ENCODE measurements around the gene ROR1. TPM values are rescaled to one million over a fixed set of nuclear protein-coding genes. Genes with fewer than 3 reads are reported as not detected.

The ROR1 gene
- total and polyA plus RNA-seq, 2 donors (not counting 1 experiment from before 2014, with no cell fraction given) = 0.46 to 16.0 TPM

DNA sequence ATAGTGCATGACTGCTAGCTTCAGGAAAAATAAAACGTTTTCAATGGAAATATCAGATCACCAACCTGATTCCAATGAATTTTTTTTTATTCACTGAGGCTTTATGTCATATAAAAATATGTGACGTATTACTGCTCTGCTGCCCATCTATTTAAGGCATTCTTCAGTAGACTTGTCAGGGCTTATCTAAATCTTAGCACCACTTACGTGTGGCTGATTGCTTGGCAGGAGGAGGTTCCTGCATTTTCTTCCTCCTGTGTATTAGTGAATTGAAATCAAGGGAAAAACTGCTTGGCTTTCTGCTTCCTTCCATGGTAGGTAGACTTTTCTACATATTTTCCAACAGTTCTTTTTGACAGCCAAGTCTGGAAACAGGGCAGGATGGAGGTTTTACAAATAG lies 80.3 kb downstream of the ROR1 start:
- Histone ChIP-seq H3K4me1 (ENCODE audit: control insufficient read depth in 2 of 2, insufficient read depth in 2 of 2, low read length in 2 of 2) (no peaks in the 10 kb centered on the region), H3K36me3 (replicated peaks in 1 of 2; ENCODE audit: control extremely low read depth in 1 of 2, control insufficient read depth in 1 of 2, extremely low read depth in 1 of 2, insufficient read depth in 2 of 2, low read length in 1 of 2) (no peaks in the 10 kb centered on the region), H4K20me1 (ENCODE audit: control insufficient read depth, insufficient read depth, low read length, poor library complexity, severe bottlenecking) (no peaks in the 10 kb centered on the region), H3K9ac (ENCODE audit: low read length) (no peak overlapping the region), H3K27ac (ENCODE audit: low read length in 2 of 2) (no peak overlapping the region), H3K79me2 (ENCODE audit: control insufficient read depth, insufficient read depth, low read length) (no peaks in the 10 kb centered on the region), H3K27me3 (replicated peaks in 1 of 4; ENCODE audit: control extremely low read depth in 1 of 4, control insufficient read depth in 3 of 4, insufficient read depth in 4 of 4, low read length in 3 of 4) (no peaks in the 10 kb centered on the region), H2AFZ (ENCODE audit: insufficient read depth, low read depth, low read length, poor library complexity, severe bottlenecking) (no peak overlapping the region), H3K9me3 (ENCODE audit: control extremely low read depth in 1 of 3, control insufficient read depth in 2 of 3, insufficient read depth in 1 of 3, low read length in 2 of 3) (peaks cover 4 to 9% (median 8%) of the 10 kb centered on the region in 3 donors), H3K4me2 (replicated peaks; ENCODE audit: low read depth, low read length, poor library complexity, severe bottlenecking) (no peak overlapping the region), H3K4me3 (ENCODE audit: control extremely low read depth in 1 of 5, extremely low read depth in 1 of 5, insufficient read depth in 1 of 5, low read depth in 2 of 5, low read length in 4 of 5) (no peak overlapping the region)
- Mint-ChIP-seq H3K27me3 (peaks cover 6% of the 10 kb centered on the region), H3K4me3 (no peak overlapping the region), H3K9me3 (ENCODE audit: insufficient read depth) (peaks cover 5% of the 10 kb centered on the region), H3K27ac (no peak overlapping the region), H3K4me1 (no peaks in the 10 kb centered on the region)
- intact Hi-C loops (cut with micrococcal nuclease) = no loop called here
- POLR2A ChIA-PET = no interaction called here
- WGBS (ENCODE audit: insufficient coverage) = no CpG with 5 or more reads among the region's 3 CpGs
- DNase-seq (no peak), ATAC-seq (ENCODE audit: low read depth) (no peak)
- CTCF ChIA-PET = no interaction called here
- TF ChIP-seq, protein P1, sequence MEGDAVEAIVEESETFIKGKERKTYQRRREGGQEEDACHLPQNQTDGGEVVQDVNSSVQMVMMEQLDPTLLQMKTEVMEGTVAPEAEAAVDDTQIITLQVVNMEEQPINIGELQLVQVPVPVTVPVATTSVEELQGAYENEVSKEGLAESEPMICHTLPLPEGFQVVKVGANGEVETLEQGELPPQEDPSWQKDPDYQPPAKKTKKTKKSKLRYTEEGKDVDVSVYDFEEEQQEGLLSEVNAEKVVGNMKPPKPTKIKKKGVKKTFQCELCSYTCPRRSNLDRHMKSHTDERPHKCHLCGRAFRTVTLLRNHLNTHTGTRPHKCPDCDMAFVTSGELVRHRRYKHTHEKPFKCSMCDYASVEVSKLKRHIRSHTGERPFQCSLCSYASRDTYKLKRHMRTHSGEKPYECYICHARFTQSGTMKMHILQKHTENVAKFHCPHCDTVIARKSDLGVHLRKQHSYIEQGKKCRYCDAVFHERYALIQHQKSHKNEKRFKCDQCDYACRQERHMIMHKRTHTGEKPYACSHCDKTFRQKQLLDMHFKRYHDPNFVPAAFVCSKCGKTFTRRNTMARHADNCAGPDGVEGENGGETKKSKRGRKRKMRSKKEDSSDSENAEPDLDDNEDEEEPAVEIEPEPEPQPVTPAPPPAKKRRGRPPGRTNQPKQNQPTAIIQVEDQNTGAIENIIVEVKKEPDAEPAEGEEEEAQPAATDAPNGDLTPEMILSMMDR (IDR thresholded peaks at IDR 0.05) = no peak
- no peak for TF ChIP-seq EZH2 (IDR thresholded peaks at IDR 0.05; ENCODE audit: borderline replicate concordance, insufficient read depth, low read depth, low read length, poor library complexity, severe bottlenecking)

DNA sequence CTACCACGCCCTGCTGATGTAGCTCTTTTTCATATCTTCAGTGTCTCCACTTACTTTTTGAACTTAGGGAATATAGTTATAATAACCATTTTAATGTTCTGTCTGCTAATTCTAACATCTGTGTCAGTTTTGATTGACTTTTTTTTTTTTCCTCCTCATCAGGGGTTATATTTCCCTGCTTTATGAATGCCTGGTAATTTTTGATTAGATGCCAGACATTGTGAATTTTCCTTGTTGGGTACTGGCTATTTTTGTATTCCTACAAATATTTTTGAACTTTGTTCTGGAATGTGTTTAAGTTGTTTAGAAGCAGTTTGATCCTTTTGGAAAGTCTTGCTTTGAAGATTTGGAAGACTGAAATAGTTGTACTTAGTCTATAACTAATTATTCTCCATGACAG lies 82.1 kb downstream of the ROR1 start:
- no CpG with 5 or more reads among the region's 1 CpG for WGBS (ENCODE audit: insufficient coverage)
- no peaks in the 10 kb centered on the region for H3K4me1 Mint-ChIP-seq
- no peak overlapping the region for H3K9ac ChIP-seq (ENCODE audit: low read length)
- no peaks in the 10 kb centered on the region for H3K79me2 ChIP-seq (ENCODE audit: control insufficient read depth, insufficient read depth, low read length)
- no peaks in the 10 kb centered on the region for H4K20me1 ChIP-seq (ENCODE audit: control insufficient read depth, insufficient read depth, low read length, poor library complexity, severe bottlenecking)
- H3K27ac ChIP-seq (ENCODE audit: low read length in 2 of 2) = no peak overlapping the region
- ChIA-PET CTCF (no interaction called here), POLR2A (no interaction called here)
- TF ChIP-seq, protein P1 (IDR thresholded peaks at IDR 0.05) = no peak
- TF ChIP-seq EZH2 (IDR thresholded peaks at IDR 0.05; ENCODE audit: borderline replicate concordance, insufficient read depth, low read depth, low read length, poor library complexity, severe bottlenecking) = no peak
- no peak overlapping the region for H3K4me3 ChIP-seq (ENCODE audit: control extremely low read depth in 1 of 5, extremely low read depth in 1 of 5, insufficient read depth in 1 of 5, low read depth in 2 of 5, low read length in 4 of 5)
- H3K27me3 ChIP-seq (replicated peaks in 1 of 4; ENCODE audit: control extremely low read depth in 1 of 4, control insufficient read depth in 3 of 4, insufficient read depth in 4 of 4, low read length in 3 of 4) = no peaks in the 10 kb centered on the region
- no peak overlapping the region for H2AFZ ChIP-seq (ENCODE audit: insufficient read depth, low read depth, low read length, poor library complexity, severe bottlenecking)
- ATAC-seq (ENCODE audit: low read depth) (no peak), DNase-seq (no peak)
- peaks cover 4 to 9% (median 7%) of the 10 kb centered on the region in 3 donors for H3K9me3 ChIP-seq (ENCODE audit: control extremely low read depth in 1 of 3, control insufficient read depth in 2 of 3, insufficient read depth in 1 of 3, low read length in 2 of 3)
- no peaks in the 10 kb centered on the region for H3K4me1 ChIP-seq (ENCODE audit: control insufficient read depth in 2 of 2, insufficient read depth in 2 of 2, low read length in 2 of 2)
- H3K27ac Mint-ChIP-seq = no peak overlapping the region
- intact Hi-C loops (cut with micrococcal nuclease) = no loop called here
- H3K36me3 ChIP-seq (replicated peaks in 1 of 2; ENCODE audit: control extremely low read depth in 1 of 2, control insufficient read depth in 1 of 2, extremely low read depth in 1 of 2, insufficient read depth in 2 of 2, low read length in 1 of 2) = no peaks in the 10 kb centered on the region
- peaks cover 5% of the 10 kb centered on the region for H3K9me3 Mint-ChIP-seq (ENCODE audit: insufficient read depth)
- H3K4me3 Mint-ChIP-seq = no peak overlapping the region
- peaks cover 6% of the 10 kb centered on the region for H3K27me3 Mint-ChIP-seq
- no peak overlapping the region for H3K4me2 ChIP-seq (replicated peaks; ENCODE audit: low read depth, low read length, poor library complexity, severe bottlenecking)
